Endothelial cell of umbilical vein (primary cell): ENCODE measurements around the gene PRUNE2. TPM values are rescaled to one million over a fixed set of nuclear protein-coding genes. Genes with fewer than 3 reads are reported as not detected.

Source experiments
- BruUV-seq: library from RNA; stranded (reverse); fragments of 400-500 nt; replicated peaks from 2 replicates; lab custom pipeline; 2021; lab: Mats Ljungman, UMichigan
- CTCF ChIA-PET: fragments of 300-600, 350-600 bp; sonication (Branson Sonifier 250); formaldehyde crosslinking; loops from one replicate; lab custom pipeline; 2021; ENCODE audit warnings: antibody characterized with exemption, inconsistent platforms; lab: Charles Lee
- POLR2A ChIA-PET: fragments of 300-600, 350-600 bp; sonication (Branson Sonifier 250); formaldehyde crosslinking; loops from one replicate; lab custom pipeline; 2021; ENCODE audit warnings: antibody characterized with exemption, inconsistent platforms; lab: Charles Lee
- DNase-seq: peaks from one replicate; pipeline ENCODE4 v3.0.0-alpha.2; 2011; ENCODE audit warnings: low read depth, low spot score
- FAIRE-seq: peaks from 2 replicates; lab custom pipeline; 2011; peaks lifted over from hg19 to GRCh38; lab: Jason Lieb, UNC
- H2AFZ ChIP-seq: 2 replicates; pipeline ENCODE4 v1.6.0; 2012; ENCODE audit warnings: low read depth, low read length, control low read depth, inconsistent platforms
- H3K27ac ChIP-seq: 2 replicates; pipeline ENCODE4 v1.5.1; 2011; ENCODE audit warnings: low read depth, mild to moderate bottlenecking, control low read depth, low read length, moderate library complexity; ENCODE audit not compliant: insufficient read depth
- H3K27me3 ChIP-seq, 2 experiments: 2 replicates each; pipeline versions ENCODE4 v1.6.0 to v1.6.1; 2011; ENCODE audit warnings: low read length in 2 of 2, mixed read lengths in 1 of 2; ENCODE audit not compliant: control insufficient read depth in 2 of 2, insufficient read depth in 2 of 2
- H3K36me3 ChIP-seq, 2 experiments: 2 replicates in 1 of 2; 3 replicates in 1 of 2; pipeline ENCODE4 v1.5.1; 2011; ENCODE audit warnings: low read length in 2 of 2, mild to moderate bottlenecking in 1 of 2, moderate library complexity in 1 of 2; ENCODE audit not compliant: control insufficient read depth in 2 of 2, insufficient read depth in 2 of 2; ENCODE audit errors: extremely low read depth in 1 of 2
- H3K4me1 ChIP-seq: 3 replicates; pipeline ENCODE4 v1.5.1; 2011; ENCODE audit warnings: mild to moderate bottlenecking, low read length; ENCODE audit not compliant: control insufficient read depth, insufficient read depth; ENCODE audit errors: extremely low read depth
- H3K4me2 ChIP-seq: 2 replicates; pipeline ENCODE4 v1.6.1; 2011; ENCODE audit warnings: low read length, control low read depth, mixed read lengths; ENCODE audit not compliant: insufficient read depth
- H3K4me3 ChIP-seq, 3 experiments: fragments of 200-600 bp in 1 of 3; sonication (generic), shearing (Covaris generic) in 1 of 3; replicated peaks in 1 of 3; 2 replicates each; pipeline ENCODE4 v1.5.1; 2011 to 2016; ENCODE audit warnings: control low read depth in 3 of 3, low read length in 3 of 3, mild to moderate bottlenecking in 2 of 3, inconsistent platforms in 1 of 3, low read depth in 1 of 3, moderate library complexity in 1 of 3; ENCODE audit not compliant: insufficient read depth in 1 of 3
- H3K79me2 ChIP-seq: 2 replicates; pipeline ENCODE4 v1.6.0; 2012; ENCODE audit warnings: low read length, inconsistent platforms; ENCODE audit not compliant: control insufficient read depth, insufficient read depth
- H3K9ac ChIP-seq: replicated peaks from 2 replicates; pipeline ENCODE3; 2011; ENCODE audit warnings: low read length, control low read depth; ENCODE audit not compliant: insufficient read depth; ENCODE audit errors: extremely low read depth
- H3K9me1 ChIP-seq: replicated peaks from 3 replicates; pipeline ENCODE4 v1.6.0; 2011; ENCODE audit warnings: mild to moderate bottlenecking, low read length; ENCODE audit not compliant: control insufficient read depth, insufficient read depth; ENCODE audit errors: extremely low read depth
- H3K9me3 ChIP-seq: replicated peaks from 2 replicates; pipeline ENCODE4 v1.5.1; 2012; ENCODE audit warnings: low read length, inconsistent platforms; ENCODE audit not compliant: control insufficient read depth, insufficient read depth
- H4K20me1 ChIP-seq: replicated peaks from 2 replicates; pipeline ENCODE3; 2011; ENCODE audit warnings: mild to moderate bottlenecking, low read length; ENCODE audit not compliant: control insufficient read depth, insufficient read depth; ENCODE audit errors: extremely low read depth
- CTCF ChIP-seq, 2 donors: IDR thresholded peaks; 1 replicate in 1 of 2; 2 replicates in 1 of 2; pipeline ENCODE4 v1.5.1; 2011; ENCODE audit warnings: low read length in 2 of 2, mild to moderate bottlenecking in 2 of 2, moderate library complexity in 2 of 2, control low read depth in 1 of 2, inconsistent platforms in 1 of 2, low read depth in 1 of 2; ENCODE audit not compliant: insufficient read depth in 1 of 2; ENCODE audit errors: extremely low read depth in 1 of 2
- EZH2 ChIP-seq: IDR thresholded peaks from 2 replicates; pipeline ENCODE4 v1.6.1; 2012; ENCODE audit warnings: borderline replicate concordance, low read depth, mild to moderate bottlenecking, moderate library complexity, low read length, inconsistent platforms; ENCODE audit not compliant: severe bottlenecking
- FOS ChIP-seq: IDR thresholded peaks from 2 replicates; pipeline ENCODE4 v1.6.1; 2011; ENCODE audit warnings: mild to moderate bottlenecking, low read length, moderate library complexity, borderline replicate concordance; ENCODE audit not compliant: insufficient read depth
- GATA2 ChIP-seq: IDR thresholded peaks from 2 replicates; pipeline ENCODE4 v1.7.0; 2011; ENCODE audit warnings: low read depth, mild to moderate bottlenecking, moderate library complexity, mixed read lengths, low read length; ENCODE audit not compliant: insufficient read length, insufficient read depth
- JUN ChIP-seq: IDR thresholded peaks from 2 replicates; pipeline ENCODE4 v1.6.1; 2011; ENCODE audit warnings: borderline replicate concordance, low read depth; ENCODE audit not compliant: insufficient read length, insufficient read depth
- MYC ChIP-seq: IDR thresholded peaks from one replicate; pipeline ENCODE4 v1.6.1; 2011; ENCODE audit warnings: mild to moderate bottlenecking, low read depth, low read length
- POLR2A ChIP-seq: IDR thresholded peaks from 2 replicates; pipeline ENCODE4 v1.6.1; 2012; ENCODE audit warnings: low read depth, mild to moderate bottlenecking, control low read depth, low read length
- POLR2AphosphoS5 ChIP-seq: IDR thresholded peaks from 2 replicates; pipeline ENCODE4 v1.6.1; 2012; ENCODE audit warnings: low read depth, mild to moderate bottlenecking, control low read depth, low read length, moderate library complexity; ENCODE audit not compliant: insufficient read depth
- dilution Hi-C: fragments of 300-500 bp; cut with MboI; formaldehyde crosslinking; loops from one replicate; pipeline ENCODE4 v1.15.0; 2019; ENCODE audit warnings: low sequenced_read_pairs; ENCODE audit not compliant: extremely low pct_ligation_motif_present
- intact Hi-C: fragments of 100-400 bp; cut with micrococcal nuclease; formaldehyde crosslinking; loops from one replicate; pipeline ENCODE4 v1.10.0; 2022
- polyA plus RNA-seq, 4 experiments: library from polyadenylated mRNA; depleted of rRNA in 3 of 4; stranded (reverse) in 3 of 4; unstranded in 1 of 4; fragments of >200 nt; gene quantifications; 2 replicates each; pipeline versions ENCODE4 v1.2.1 to v1.2.3, GENCODE V29; 2011 to 2012; ENCODE audit warnings: missing spikeins in 1 of 4
- total RNA-seq: library from RNA; stranded (reverse); gene quantifications from 2 replicates; pipeline ENCODE4 v1.2.3, GENCODE V29; 2021
- TF ChIP-seq, protein P1 (sequence below): IDR thresholded peaks from 2 replicates; pipeline ENCODE4 v1.6.1; 2011; ENCODE audit not compliant: insufficient read depth, insufficient read length

Gene PRUNE2
- total and polyA plus RNA-seq, 2 donors (not counting 3 experiments of a cell fraction or from before 2014, with no cell fraction given) = 15.8 to 21.7 TPM

DNA sequence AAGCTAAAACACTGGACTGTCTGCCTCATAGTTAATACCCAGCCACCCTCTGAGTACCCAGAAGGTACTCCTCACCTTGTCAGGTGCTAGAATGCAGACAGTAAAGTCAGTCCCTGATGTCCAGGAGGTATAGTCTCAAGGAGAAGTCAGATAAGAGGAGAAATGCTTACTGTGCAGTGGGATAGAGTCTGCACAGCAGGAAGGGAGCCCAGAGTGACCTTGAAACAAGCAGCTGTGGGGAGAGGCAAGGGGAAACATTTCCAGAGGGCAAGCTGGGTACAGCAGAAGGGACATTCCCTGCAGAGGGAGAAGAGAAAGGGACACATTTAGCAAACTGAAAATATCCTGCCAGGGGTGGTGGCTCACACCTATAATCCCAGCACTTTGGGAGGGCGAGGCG is 324.2 kb downstream of the PRUNE2 start:
- Histone ChIP-seq H3K4me1 (peaks cover 2% of the 10 kb centered on the region), H3K9me3 (no peaks in the 10 kb centered on the region), H2AFZ (no peak overlapping the region), H3K4me2 (no peak overlapping the region), H3K27me3 (no peaks in the 10 kb centered on the region), H3K36me3 (no peaks in the 10 kb centered on the region), H3K4me3 (no peak overlapping the region), H3K9me1 (no peaks in the 10 kb centered on the region), H4K20me1 (no peaks in the 10 kb centered on the region), H3K27ac (no peak overlapping the region), H3K9ac (no peak overlapping the region), H3K79me2 (no peaks in the 10 kb centered on the region)
- FAIRE-seq (no peak), DNase-seq (no peak)
- ChIA-PET CTCF (no interaction called here), POLR2A (no interaction called here)
- intact Hi-C loops = no loop called here
- BruUV-seq = no TSS peak
- dilution Hi-C loops = no loop called here
- TF ChIP-seq POLR2AphosphoS5 (no peak), JUN (no peak), MYC (no peak), CTCF (IDR thresholded peaks at IDR 0.05; ENCODE audit: extremely low read depth in 1 of 2, insufficient read depth in 1 of 2, low read depth in 1 of 2, low read length in 2 of 2) (no peak), FOS (no peak), POLR2A (no peak), EZH2 (no peak), GATA2 (no peak)
- TF ChIP-seq, protein P1, sequence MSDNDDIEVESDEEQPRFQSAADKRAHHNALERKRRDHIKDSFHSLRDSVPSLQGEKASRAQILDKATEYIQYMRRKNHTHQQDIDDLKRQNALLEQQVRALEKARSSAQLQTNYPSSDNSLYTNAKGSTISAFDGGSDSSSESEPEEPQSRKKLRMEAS = no peak
